RWPE1 (cell line): ENCODE measurements around the gene SLC22A5.
"Not testable (repeated sequence)": the region's sequence is repeated elsewhere in the genome, so short reads cannot be mapped to it uniquely, and the experiment has no call there.

ENCODE experiments used
- CTCF ChIA-PET: fragments of 350-600 bp; sonication (Branson Sonifier 250); formaldehyde crosslinking; extraction: SDS; loops from one replicate; lab custom pipeline; 2021; lab: Yijun Ruan, JAX
- POLR2A ChIA-PET: fragments of 400-600 bp; formaldehyde crosslinking; extraction: SDS; loops from one replicate; lab custom pipeline; 2020; ENCODE audit warnings: antibody characterized with exemption; ENCODE audit not compliant: low non-redundant PET; lab: Yijun Ruan, JAX
- DNase-seq: peaks from one replicate; pipeline ENCODE4 v3.0.0; 2012; ENCODE audit warnings: low spot score
- H3K27ac ChIP-seq: fragments of 450-650 bp; 2 replicates; pipeline ENCODE4 v1.5.1; 2017
- CTCF ChIP-seq: fragments of 450-650 bp; conservative IDR thresholded peaks from 2 replicates; pipeline ENCODE4 v1.5.1; 2017; ENCODE audit warnings: low read depth, mild to moderate bottlenecking

Gene SLC22A5

DNA sequence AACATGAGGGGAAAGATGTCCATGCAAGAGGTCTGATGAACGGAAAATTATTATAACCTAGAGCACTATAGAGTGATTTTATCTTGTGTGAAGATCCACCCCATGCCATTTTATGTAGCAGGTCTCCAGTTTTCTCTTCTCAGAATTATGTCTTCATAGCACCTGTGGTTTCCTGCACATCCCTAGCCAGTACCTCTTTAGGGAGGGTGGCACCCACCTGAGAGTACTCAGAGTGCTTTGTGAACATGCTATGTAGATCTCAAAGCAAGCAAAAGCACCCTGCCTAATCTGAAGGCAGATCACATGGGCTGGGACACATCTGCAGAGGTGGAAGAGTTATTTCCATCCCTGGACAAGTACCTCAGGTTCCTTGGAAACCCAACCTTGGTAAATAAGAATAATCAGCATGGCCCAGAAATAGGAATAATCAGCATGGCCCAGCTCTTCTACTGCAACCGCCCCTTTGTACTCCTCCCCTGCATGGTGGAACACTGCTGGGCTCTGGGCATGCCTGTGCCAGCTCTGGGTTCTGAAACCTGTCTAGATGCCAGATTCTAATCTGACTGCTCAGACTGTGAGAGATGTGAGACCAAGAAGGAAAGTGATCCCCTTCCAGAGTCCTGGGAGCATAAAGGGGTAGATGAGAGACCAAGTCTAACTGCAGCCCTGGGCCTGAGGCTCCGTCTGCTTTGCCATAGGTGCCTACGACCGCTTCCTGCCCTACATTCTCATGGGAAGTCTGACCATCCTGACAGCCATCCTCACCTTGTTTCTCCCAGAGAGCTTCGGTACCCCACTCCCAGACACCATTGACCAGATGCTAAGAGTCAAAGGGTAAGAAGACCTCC, 23.7 kb downstream of the SLC22A5 start:
- DNase-seq = no peak
- CTCF ChIA-PET = no interaction called here
- no peak for TF ChIP-seq CTCF
- peak overlapping the region; percentile 70 for H3K27ac ChIP-seq
- POLR2A ChIA-PET = no interaction called here

- no peak for TF ChIP-seq CTCF
- DNase-seq = no peak
- POLR2A ChIA-PET = interaction anchor here (0.6 kb wide), 1 partner anchor 177 kb away, joined by 6 read pairs; no protein-coding TSS in a partner anchor
- CTCF ChIA-PET = no interaction called here
- H3K27ac ChIP-seq = no peak overlapping the region
These were observed 25.3 kb downstream of the SLC22A5 start for GRCh38 chr5:132394667-132395259.

- POLR2A ChIA-PET = no interaction called here
These were observed 27.1 kb downstream of the SLC22A5 start for GRCh38 chr5:132396589-132397031.

GRCh38 chr5:132397224-132397623, 27.7 kb downstream of the SLC22A5 start:
- no peak for TF ChIP-seq CTCF
- POLR2A ChIA-PET = no interaction called here
- CTCF ChIA-PET = no interaction called here
- DNase-seq = no peak
- H3K27ac ChIP-seq = no peak overlapping the region

More at GRCh38 chr5:132396589-132397031, 27.1 kb downstream of the SLC22A5 start:
- DNase-seq = no peak
- CTCF ChIA-PET = no interaction called here
- H3K27ac ChIP-seq = no peak overlapping the region
- no peak for TF ChIP-seq CTCF

GRCh38 chr5:132397936-132398675, 28.6 kb downstream of the SLC22A5 start:
- CTCF ChIA-PET = interaction anchor here (0.6 kb wide), 2 partner anchors 129 to 385 kb away, joined by 3 to 4 read pairs; no protein-coding TSS in a partner anchor
- peak overlapping the region; percentile 0; the same call in 1 of the 2 replicates for H3K27ac ChIP-seq
- DNase-seq, POLR2A ChIA-PET: not testable (repeated sequence)

- H3K27ac ChIP-seq, DNase-seq, POLR2A ChIA-PET, CTCF ChIA-PET: not testable (repeated sequence)
These were observed 34.5 kb downstream of the SLC22A5 start for GRCh38 chr5:132404041-132404440.

GRCh38 chr5:132405646-132406045, 36.1 kb downstream of the SLC22A5 start:
- H3K27ac ChIP-seq = no peak overlapping the region
- DNase-seq = no peak
- POLR2A ChIA-PET = no interaction called here
- no peak for TF ChIP-seq CTCF
- CTCF ChIA-PET = no interaction called here
